ENCODE measurements around the gene TGFB3.

The TGFB3 gene

DNA sequence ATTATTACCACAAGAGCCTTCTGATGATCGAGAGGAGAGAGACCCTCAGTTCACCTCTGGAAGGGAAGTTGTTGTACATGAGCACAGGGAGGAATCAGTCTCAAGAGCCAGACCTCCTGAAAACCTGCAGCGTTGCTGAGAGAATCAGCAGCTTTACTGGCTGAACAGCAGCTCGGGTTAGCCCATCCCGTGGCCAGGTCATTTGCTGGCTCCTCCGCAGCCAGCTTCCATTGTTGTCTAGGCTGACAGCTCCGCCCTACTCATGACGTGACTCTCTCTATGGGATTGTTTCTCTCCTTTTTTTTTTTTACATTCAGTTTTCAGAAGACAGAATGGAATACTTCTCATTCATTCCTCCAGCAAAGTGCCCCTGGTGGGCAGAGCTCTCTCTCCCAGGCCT lies 69.9 kb downstream of the TGFB3 start:
- in situ Hi-C loops (cut with MboI; ENCODE audit: low sequenced_read_pairs), result no loop called here

GRCh38 chr14:75910048-75910447 lies 71.7 kb downstream of the TGFB3 start:
- in situ Hi-C loops (cut with MboI; ENCODE audit: low sequenced_read_pairs), result no loop called here

DNA sequence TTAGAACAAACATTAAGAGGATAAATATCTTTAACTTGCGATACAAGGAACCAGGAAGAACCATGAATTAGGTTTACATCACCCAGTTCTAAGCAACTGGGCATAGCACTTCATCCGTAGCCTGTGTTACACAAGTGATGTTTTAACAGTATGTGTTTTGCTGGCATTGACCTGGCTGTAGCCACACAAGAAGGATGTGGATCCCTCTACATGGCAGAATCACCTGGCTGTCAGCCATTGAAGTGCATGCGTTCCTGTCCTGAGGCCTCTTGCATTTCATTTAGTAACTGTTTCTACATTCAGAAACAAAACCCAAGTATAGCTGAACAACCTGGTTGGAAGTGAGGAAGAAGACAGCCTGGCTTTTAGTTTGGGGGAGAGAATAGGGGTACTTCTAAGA lies 72.2 kb downstream of the TGFB3 start:
- in situ Hi-C loops (cut with MboI; ENCODE audit: low sequenced_read_pairs), result no loop called here
